Activated B cell treated with CpG ODN at 0.5 μM for 24 hours (primary cell): ENCODE data around the gene CEP55. TPM values are rescaled to one million over a fixed set of nuclear protein-coding genes. Genes with fewer than 3 reads are reported as not detected.
"Not testable (repeated sequence)": the region's sequence is repeated elsewhere in the genome, so short reads cannot be mapped to it uniquely, and the experiment has no call there.

Experiments
- ATAC-seq: fragments of 200-7000 bp; cut with Tn5 transposase; one replicate; pipeline ENCODE4 v1.10.0; 2021; ENCODE audit warnings: low read depth, mild to moderate bottlenecking, moderate library complexity
- CTCF ChIA-PET: fragments of 350-600 bp; sonication (Branson Sonifier 250); formaldehyde crosslinking; loops from one replicate; lab custom pipeline; 2021; ENCODE audit warnings: antibody characterized with exemption; lab: Charles Lee
- POLR2A ChIA-PET: fragments of 350-600 bp; sonication (Branson Sonifier 250); formaldehyde crosslinking; loops from one replicate; lab custom pipeline; 2021; ENCODE audit warnings: antibody characterized with exemption; lab: Charles Lee
- DNase-seq: peaks from one replicate; pipeline ENCODE4 v3.0.0; 2022
- H3K27ac Mint-ChIP-seq: one replicate; pipeline ENCODE4 v1.8.0; 2020; ENCODE audit warnings: mixed read lengths
- H3K27me3 Mint-ChIP-seq: one replicate; pipeline ENCODE4 v1.8.0; 2021; ENCODE audit warnings: mixed read lengths
- H3K36me3 Mint-ChIP-seq: one replicate; pipeline ENCODE4 v1.8.0; 2021; ENCODE audit warnings: low read depth, mixed read lengths
- H3K4me1 Mint-ChIP-seq: one replicate; pipeline ENCODE4 v1.8.0; 2021; ENCODE audit warnings: mixed read lengths
- H3K4me3 Mint-ChIP-seq: one replicate; pipeline ENCODE4 v1.8.0; 2020; ENCODE audit warnings: mild to moderate bottlenecking, mixed read lengths
- H3K9me3 Mint-ChIP-seq: one replicate; pipeline ENCODE4 v1.8.0; 2020; ENCODE audit warnings: mixed read lengths
- CTCF ChIP-seq: fragments of 200-600 bp; IDR thresholded peaks from one replicate; pipeline ENCODE4 v1.8.0; 2022; ENCODE audit warnings: antibody characterized with exemption, mild to moderate bottlenecking
- intact Hi-C: fragments of 100-400 bp; cut with micrococcal nuclease; formaldehyde crosslinking; loops from one replicate; pipeline ENCODE4 v1.15.1; 2024
- total RNA-seq: library from RNA; stranded (reverse); gene quantifications from 2 replicates; pipeline ENCODE4 v1.2.3, GENCODE V29; 2022

The CEP55 gene
- total RNA-seq, 1 donor from 2014 or later: 1.6 TPM

GRCh38 chr10:93463723-93464476 lies 32.5 kb upstream of the CEP55 start:
- POLR2A ChIA-PET: no interaction called here
- intact Hi-C loops: no loop called here
- Mint-ChIP-seq H3K9me3 (no peaks in the 10 kb centered on the region), H3K4me1 (peaks cover 18% of the 10 kb centered on the region), H3K27me3 (no peaks in the 10 kb centered on the region), H3K27ac (no peak overlapping the region), H3K4me3 (no peak overlapping the region), H3K36me3 (no peaks in the 10 kb centered on the region)
- ATAC-seq (no peak), DNase-seq (no peak)
- no peak for TF ChIP-seq CTCF
- CTCF ChIA-PET: interaction anchor here (1.2 kb wide), 1 partner anchor 19 kb away, joined by 4 read pairs; the partner anchor contains the start of gene MYOF

GRCh38 chr10:93464776-93465388 lies 31.5 kb upstream of the CEP55 start:
- CTCF ChIA-PET: interaction anchor here (1.2 kb wide), 1 partner anchor 18 kb away, joined by 4 read pairs; the partner anchor contains the start of gene MYOF

GRCh38 chr10:93465806-93466675 lies 30.4 kb upstream of the CEP55 start:
- no peaks in the 10 kb centered on the region for H3K27me3 Mint-ChIP-seq
- DNase-seq (no peak), ATAC-seq (no peak)
- H3K4me1 Mint-ChIP-seq: peaks cover 18% of the 10 kb centered on the region
- POLR2A ChIA-PET: no interaction called here
- intact Hi-C loops: no loop called here
- TF ChIP-seq CTCF: no peak
- H3K36me3 Mint-ChIP-seq: no peaks in the 10 kb centered on the region
- no peaks in the 10 kb centered on the region for H3K9me3 Mint-ChIP-seq
- CTCF ChIA-PET: no interaction called here
- H3K27ac Mint-ChIP-seq: no peak overlapping the region
- H3K4me3 Mint-ChIP-seq: no peak overlapping the region

More at GRCh38 chr10:93464776-93465388, 31.5 kb upstream of the CEP55 start:
- POLR2A ChIA-PET: no interaction called here
- Mint-ChIP-seq H3K9me3 (no peaks in the 10 kb centered on the region), H3K4me3 (no peak overlapping the region), H3K4me1 (peaks cover 18% of the 10 kb centered on the region), H3K27me3 (no peaks in the 10 kb centered on the region), H3K27ac (no peak overlapping the region), H3K36me3 (no peaks in the 10 kb centered on the region)
- ATAC-seq (no peak), DNase-seq (no peak)
- intact Hi-C loops: no loop called here
- TF ChIP-seq CTCF: no peak

GRCh38 chr10:93467635-93468034 lies 28.8 kb upstream of the CEP55 start:
- H3K9me3 Mint-ChIP-seq, H3K36me3 Mint-ChIP-seq, DNase-seq, H3K27me3 Mint-ChIP-seq, H3K4me1 Mint-ChIP-seq, POLR2A ChIA-PET, intact Hi-C loops, H3K4me3 Mint-ChIP-seq, H3K27ac Mint-ChIP-seq, ATAC-seq: not testable (repeated sequence)
- CTCF ChIA-PET: interaction anchor here (1.9 kb wide), 1 partner anchor 91 kb away, joined by 7 read pairs; no protein-coding TSS in a partner anchor

- intact Hi-C loops: no loop called here
- ChIA-PET CTCF (interaction anchor here (1.9 kb wide), 1 partner anchor 92 kb away, joined by 7 read pairs; no protein-coding TSS in a partner anchor), POLR2A (no interaction called here)
- Mint-ChIP-seq H3K4me3 (no peak overlapping the region), H3K4me1 (peaks cover 3% of the 10 kb centered on the region), H3K9me3 (no peaks in the 10 kb centered on the region), H3K27me3 (no peaks in the 10 kb centered on the region), H3K27ac (no peak overlapping the region), H3K36me3 (no peaks in the 10 kb centered on the region)
- no peak for TF ChIP-seq CTCF
- DNase-seq (no peak), ATAC-seq (no peak)
Measured at GRCh38 chr10:93468461-93469213, 27.8 kb upstream of the CEP55 start.
